HepG2 (cell line): ENCODE results near the gene SLC4A5. TPM values are rescaled to one million over a fixed set of nuclear protein-coding genes. Genes with fewer than 3 reads are reported as not detected.

Experiments
- ATAC-seq: fragments of 200-7000 bp; cut with Tn5 transposase; 3 replicates; pipeline ENCODE4 v1.9.1; 2020; ENCODE audit warnings: mild to moderate bottlenecking, moderate library complexity
- BruUV-seq: library from RNA; stranded (reverse); fragments of 400-500 nt; replicated peaks from 2 replicates; lab custom pipeline; 2021; lab: Mats Ljungman, UMichigan
- CTCF ChIA-PET: fragments of 300-600 bp; formaldehyde crosslinking; extraction: SDS; loops from one replicate; lab custom pipeline; 2021; ENCODE audit warnings: low total read pairs, inconsistent platforms, low intra/inter-chr PET ratio; lab: Yijun Ruan, JAX
- POLR2A ChIA-PET: fragments of 350-600 bp; sonication (Branson Sonifier 250); formaldehyde crosslinking; loops from one replicate; lab custom pipeline; 2020; ENCODE audit warnings: antibody characterized with exemption, inconsistent platforms; lab: Yijun Ruan, JAX
- DNase-seq: peaks from one replicate; pipeline ENCODE4 v3.0.0-alpha.2; 2015; ENCODE audit warnings: low spot score
- FAIRE-seq: peaks from 3 replicates; lab custom pipeline; 2011; peaks lifted over from hg19 to GRCh38; lab: Jason Lieb, UNC
- H2AFZ ChIP-seq: one replicate; pipeline ENCODE4 v1.6.1; 2011; ENCODE audit warnings: low read length, inconsistent platforms
- H3K27ac ChIP-seq: fragments of 300-600 bp; 3 replicates; pipeline ENCODE4 v1.8.0; 2011; ENCODE audit warnings: mixed run types, mild to moderate bottlenecking, mixed read lengths, low read length, inconsistent platforms; ENCODE audit not compliant: insufficient read depth; ENCODE audit errors: extremely low read length
- H3K27me3 ChIP-seq, 2 experiments: fragments of 200-600 bp in 1 of 2; 2 replicates in 1 of 2; 3 replicates in 1 of 2; pipeline versions ENCODE4 v1.6.0 to v1.8.0; 2011; ENCODE audit warnings: low read length in 2 of 2, mild to moderate bottlenecking in 2 of 2, moderate library complexity in 2 of 2, inconsistent platforms in 1 of 2; ENCODE audit not compliant: insufficient read depth in 2 of 2, control insufficient read depth in 1 of 2
- H3K36me3 ChIP-seq, 2 experiments: fragments of 200-600 bp in 1 of 2; replicated peaks in 1 of 2; 2 replicates in 1 of 2; 3 replicates in 1 of 2; pipeline versions ENCODE4 v1.5.1 to v1.8.0; 2011; ENCODE audit warnings: low read length in 2 of 2, inconsistent platforms in 1 of 2; ENCODE audit not compliant: insufficient read depth in 2 of 2, control insufficient read depth in 1 of 2
- H3K4me1 ChIP-seq: 2 replicates; pipeline ENCODE4 v1.5.1; 2012; ENCODE audit warnings: low read length, inconsistent platforms; ENCODE audit not compliant: insufficient read depth
- H3K4me2 ChIP-seq: 2 replicates; pipeline ENCODE4 v1.6.0; 2011; ENCODE audit warnings: low read depth, low read length, inconsistent platforms
- H3K4me3 ChIP-seq, 3 experiments: fragments of 200-600 bp in 1 of 3; sonication (generic), shearing (Covaris generic) in 1 of 3; replicated peaks in 1 of 3; 2 replicates each; pipeline ENCODE4 v1.5.1; 2011 to 2016; ENCODE audit warnings: low read length in 3 of 3, inconsistent platforms in 2 of 3, low read depth in 2 of 3, mild to moderate bottlenecking in 2 of 3, control low read depth in 1 of 3, mixed read lengths in 1 of 3; ENCODE audit not compliant: insufficient read depth in 1 of 3
- H3K79me2 ChIP-seq: one replicate; pipeline ENCODE4 v1.6.1; 2011; ENCODE audit warnings: low read length, inconsistent platforms; ENCODE audit not compliant: insufficient read depth
- H3K9ac ChIP-seq: 2 replicates; pipeline ENCODE4 v1.6.0; 2011; ENCODE audit warnings: mild to moderate bottlenecking, low read depth, low read length, inconsistent platforms; ENCODE audit not compliant: insufficient read depth
- H3K9me3 ChIP-seq: 2 replicates; pipeline ENCODE4 v1.5.1; 2012; ENCODE audit warnings: mild to moderate bottlenecking, low read length
- H4K20me1 ChIP-seq: 2 replicates; pipeline ENCODE4 v1.6.0; 2011; ENCODE audit warnings: inconsistent platforms, mild to moderate bottlenecking, low read length, moderate library complexity; ENCODE audit not compliant: insufficient read depth
- ARNT2 ChIP-seq: sonication (generic); formaldehyde crosslinking; IDR thresholded peaks from 2 replicates; pipeline ENCODE4 v1.8.0; 2022; ENCODE audit warnings: mild to moderate bottlenecking, low read depth, missing genetic modification reagents, moderate library complexity
- CCDC6 ChIP-seq: sonication (generic); formaldehyde crosslinking; IDR thresholded peaks from 2 replicates; pipeline ENCODE4 v1.8.1; 2022; ENCODE audit warnings: mild to moderate bottlenecking, missing genetic modification reagents, moderate library complexity
- CENPT ChIP-seq: sonication (generic); formaldehyde crosslinking; IDR thresholded peaks from 2 replicates; pipeline ENCODE4 v1.8.0; 2022; ENCODE audit warnings: low read depth, mild to moderate bottlenecking, moderate library complexity, missing genetic modification reagents
- E2F5 ChIP-seq: sonication (generic); formaldehyde crosslinking; conservative IDR thresholded peaks from 2 replicates; pipeline ENCODE4 v1.4.0; 2020; ENCODE audit warnings: missing genetic modification reagents
- FOXC1 ChIP-seq: sonication (generic); formaldehyde crosslinking; IDR thresholded peaks from 2 replicates; pipeline ENCODE4 v1.8.0; 2022; ENCODE audit warnings: mild to moderate bottlenecking, missing genetic modification reagents, borderline replicate concordance
- IKZF4 ChIP-seq: sonication (generic); formaldehyde crosslinking; IDR thresholded peaks from 2 replicates; pipeline ENCODE4 v1.5.1; 2020; ENCODE audit warnings: borderline replicate concordance, mild to moderate bottlenecking, low read depth, missing genetic modification reagents; ENCODE audit errors: not compliant biosample characterization
- PCBP1 ChIP-seq: fragments of 200-400 bp; formaldehyde crosslinking; IDR thresholded peaks from 2 replicates; pipeline ENCODE4 v1.6.1; 2017; ENCODE audit warnings: mild to moderate bottlenecking, low read depth, low read length, borderline replicate concordance
- REST ChIP-seq, 2 experiments: IDR thresholded peaks; 2 replicates each; pipeline ENCODE4 v1.6.1; 2011 to 2012; ENCODE audit warnings: low read length in 2 of 2, borderline replicate concordance in 1 of 2, low read depth in 1 of 2, mild to moderate bottlenecking in 1 of 2, moderate library complexity in 1 of 2
- SIX4 ChIP-seq: sonication (generic); formaldehyde crosslinking; IDR thresholded peaks from 2 replicates; pipeline ENCODE4 v1.4.0; 2020; ENCODE audit warnings: missing genetic modification reagents
- U2AF2 ChIP-seq: fragments of 200-400 bp; formaldehyde crosslinking; IDR thresholded peaks from 2 replicates; pipeline ENCODE4 v1.6.1; 2017; ENCODE audit warnings: low read depth, mild to moderate bottlenecking, low read length
- YEATS2 ChIP-seq: sonication (generic); formaldehyde crosslinking; IDR thresholded peaks from 2 replicates; pipeline ENCODE4 v1.4.0; 2020; ENCODE audit warnings: missing genetic modification reagents, borderline replicate concordance
- ZFX ChIP-seq: sonication (generic); formaldehyde crosslinking; IDR thresholded peaks from 2 replicates; pipeline ENCODE4 v1.4.0; 2020; ENCODE audit warnings: mild to moderate bottlenecking, low read depth, missing genetic modification reagents, moderate library complexity
- ZMAT5 ChIP-seq: sonication (generic); formaldehyde crosslinking; IDR thresholded peaks from 2 replicates; pipeline ENCODE4 v1.5.0; 2020; ENCODE audit warnings: mild to moderate bottlenecking, low read depth, missing genetic modification reagents, borderline replicate concordance
- ZNF354B ChIP-seq: sonication (generic); formaldehyde crosslinking; IDR thresholded peaks from 2 replicates; pipeline ENCODE4 v1.8.0; 2022; ENCODE audit warnings: mild to moderate bottlenecking, missing genetic modification reagents
- ZNF557 ChIP-seq: sonication (generic); formaldehyde crosslinking; IDR thresholded peaks from 2 replicates; pipeline ENCODE4 v1.4.0; 2020; ENCODE audit warnings: missing genetic modification reagents
- ZNF674 ChIP-seq: sonication (generic); formaldehyde crosslinking; IDR thresholded peaks from 2 replicates; pipeline ENCODE4 v1.5.0; 2020; ENCODE audit warnings: low read depth, mild to moderate bottlenecking, missing genetic modification reagents
- WGBS: methylation state at CpG from one replicate; pipeline ENCODE4 v1.1.6; 2017; ENCODE audit warnings: low lambda C conversion rate; 5-methylcytosine and 5-hydroxymethylcytosine counted together
- in situ Hi-C: cut with HindIII; loops from 2 replicates; pipeline ENCODE4 v1.10.0; 2017; ENCODE audit warnings: low pct_unique_long_range_greater_than_20kb; ENCODE audit not compliant: extremely low pct_ligation_motif_present
- intact Hi-C: fragments of 100-400 bp; cut with micrococcal nuclease; formaldehyde crosslinking; loops from one replicate; pipeline ENCODE4 v1.10.0; 2022; ENCODE audit not compliant: unreplicated experiment
- polyA plus RNA-seq, 8 experiments: library from polyadenylated mRNA; depleted of rRNA in 3 of 8; stranded (reverse) in 7 of 8; unstranded in 1 of 8; fragments of >200 nt; fragmentation: Illumina TruSeq in 4 of 8; extraction: Trizol in 4 of 8; gene quantifications; 2 replicates each; pipeline versions ENCODE4 v1.2.1 to v1.2.3, GENCODE V29; 2011 to 2016; ENCODE audit warnings: low read depth in 4 of 8, missing spikeins in 1 of 8, mixed read lengths in 1 of 8; ENCODE audit not compliant: insufficient read depth in 1 of 8
- total RNA-seq, 5 experiments: library from RNA; depleted of rRNA; stranded (reverse); fragments of >200 nt; fragmentation: Illumina TruSeq; extraction: Trizol; gene quantifications; 2 replicates each; pipeline ENCODE4 v1.2.3, GENCODE V29; 2016; ENCODE audit warnings: low read depth in 1 of 5
- TF ChIP-seq, protein P1 (sequence below): sonication (generic); formaldehyde crosslinking; IDR thresholded peaks from 2 replicates; pipeline ENCODE4 v1.4.0; 2020; ENCODE audit warnings: mild to moderate bottlenecking, missing genetic modification reagents

Gene SLC4A5
- total and polyA plus RNA-seq, 2 of the 13 experiments (the other 11 are each of a cell fraction or from before 2014, with no cell fraction given): 0.50 TPM; not detected in 1

DNA sequence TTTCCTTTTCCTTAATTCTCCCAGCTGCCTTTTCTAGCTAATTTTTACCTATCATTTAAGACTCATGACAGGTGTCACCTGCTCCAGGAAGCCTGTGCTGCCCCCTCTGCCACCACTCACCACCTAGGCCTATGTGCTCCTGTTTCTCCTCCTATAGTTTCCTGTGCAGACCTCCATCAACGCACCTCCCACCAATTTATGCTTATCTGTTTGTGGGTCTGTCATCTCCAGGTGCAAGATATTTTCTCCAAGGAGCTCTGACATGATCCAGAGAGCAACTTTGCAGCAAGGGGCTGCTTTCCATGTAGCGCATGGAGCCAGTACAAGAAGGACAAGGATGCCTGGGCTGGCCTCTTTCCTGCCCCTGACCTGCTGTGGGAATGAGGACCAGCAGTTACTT, 42.7 kb downstream of the SLC4A5 start:
- ChIA-PET POLR2A (no interaction called here), CTCF (no interaction called here)
- DNase-seq (no peak), FAIRE-seq (no peak), ATAC-seq (no peak)
- Histone ChIP-seq H3K9ac (no peak overlapping the region), H3K36me3 (no peaks in the 10 kb centered on the region), H4K20me1 (no peaks in the 10 kb centered on the region), H3K9me3 (no peaks in the 10 kb centered on the region), H3K27me3 (peaks cover 0 to 7% of the 10 kb centered on the region in 2 experiments; a peak in 3 of 5 replicates), H2AFZ (no peak overlapping the region), H3K4me3 (no peak overlapping the region), H3K4me2 (no peak overlapping the region), H3K27ac (no peak overlapping the region), H3K4me1 (no peaks in the 10 kb centered on the region), H3K79me2 (no peaks in the 10 kb centered on the region)
- intact Hi-C loops: no loop called here
- in situ Hi-C loops: no loop called here
- 41% methylated on average over 2 of the region's 2 CpGs for WGBS
- no TSS peak for BruUV-seq
- TF ChIP-seq PCBP1 (no peak), ARNT2 (CRISPR knock-in tag) (no peak), REST (IDR thresholded peaks at IDR 0.05; ENCODE audit: borderline replicate concordance in 1 of 2, low read depth in 1 of 2, low read length in 2 of 2) (no peak), SIX4 (CRISPR knock-in tag) (no peak), YEATS2 (CRISPR knock-in tag) (no peak), CCDC6 (CRISPR knock-in tag) (no peak), ZNF674 (no peak), ZMAT5 (CRISPR knock-in tag) (no peak), ZNF557 (CRISPR knock-in tag) (no peak), CENPT (CRISPR knock-in tag) (no peak), E2F5 (CRISPR knock-in tag) (no peak), U2AF2 (no peak), ZFX (CRISPR knock-in tag) (no peak), FOXC1 (CRISPR knock-in tag) (no peak), ZNF354B (CRISPR knock-in tag) (no peak), IKZF4 (CRISPR knock-in tag) (no peak)
- TF ChIP-seq, protein P1, sequence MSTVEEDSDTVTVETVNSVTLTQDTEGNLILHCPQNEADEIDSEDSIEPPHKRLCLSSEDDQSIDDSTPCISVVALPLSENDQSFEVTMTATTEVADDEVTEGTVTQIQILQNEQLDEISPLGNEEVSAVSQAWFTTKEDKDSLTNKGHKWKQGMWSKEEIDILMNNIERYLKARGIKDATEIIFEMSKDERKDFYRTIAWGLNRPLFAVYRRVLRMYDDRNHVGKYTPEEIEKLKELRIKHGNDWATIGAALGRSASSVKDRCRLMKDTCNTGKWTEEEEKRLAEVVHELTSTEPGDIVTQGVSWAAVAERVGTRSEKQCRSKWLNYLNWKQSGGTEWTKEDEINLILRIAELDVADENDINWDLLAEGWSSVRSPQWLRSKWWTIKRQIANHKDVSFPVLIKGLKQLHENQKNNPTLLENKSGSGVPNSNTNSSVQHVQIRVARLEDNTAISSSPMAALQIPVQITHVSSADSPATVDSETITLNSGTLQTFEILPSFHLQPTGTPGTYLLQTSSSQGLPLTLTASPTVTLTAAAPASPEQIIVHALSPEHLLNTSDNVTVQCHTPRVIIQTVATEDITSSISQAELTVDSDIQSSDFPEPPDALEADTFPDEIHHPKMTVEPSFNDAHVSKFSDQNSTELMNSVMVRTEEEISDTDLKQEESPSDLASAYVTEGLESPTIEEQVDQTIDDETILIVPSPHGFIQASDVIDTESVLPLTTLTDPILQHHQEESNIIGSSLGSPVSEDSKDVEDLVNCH (CRISPR knock-in tag): no peak
